Measurements from ENCODE around the gene SPDYA.
"Not testable (repeated sequence)": the region's sequence is repeated elsewhere in the genome, so short reads cannot be mapped to it uniquely, and the experiment has no call there.

Gene SPDYA

GRCh38 chr2:28810384-28811285, at the start of gene SPDYA:
Gene SPDYA, plus strand, starts transcription at chr2:28810834. Its CDS starts 5,181 bp downstream, at chr2:28816015.
- no peak for DNase-seq (ENCODE audit: low read depth)

DNA sequence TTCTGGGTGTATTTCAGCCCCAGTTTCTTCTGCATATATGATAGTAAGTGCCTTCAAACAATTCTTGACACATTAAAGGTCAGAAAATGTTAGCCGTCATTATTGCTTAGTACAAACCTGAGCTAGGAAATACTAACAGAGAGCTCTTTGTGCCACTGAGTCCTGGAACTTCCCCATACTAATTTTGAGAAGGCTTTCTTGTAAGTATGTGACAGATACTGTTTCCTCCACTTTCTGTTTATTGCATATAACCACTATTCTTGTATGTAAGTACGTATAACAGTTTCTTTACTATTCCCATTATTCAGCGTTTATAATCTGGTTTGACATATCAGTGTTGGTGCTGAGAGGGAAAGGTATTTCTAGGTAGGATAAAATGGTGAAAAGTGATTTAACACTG, 49.2 kb upstream of the SPDYA start:
- no peak for DNase-seq (ENCODE audit: low read depth)

GRCh38 chr2:28764909-28765711, 45.5 kb upstream of the SPDYA start:
- DNase-seq (ENCODE audit: low read depth) = no peak

GRCh38 chr2:28766070-28766469, 44.6 kb upstream of the SPDYA start:
- DNase-seq (ENCODE audit: low read depth) = no peak

- DNase-seq (ENCODE audit: low read depth) = no peak
These were observed 43.3 kb upstream of the SPDYA start for GRCh38 chr2:28767337-28767736.

DNA sequence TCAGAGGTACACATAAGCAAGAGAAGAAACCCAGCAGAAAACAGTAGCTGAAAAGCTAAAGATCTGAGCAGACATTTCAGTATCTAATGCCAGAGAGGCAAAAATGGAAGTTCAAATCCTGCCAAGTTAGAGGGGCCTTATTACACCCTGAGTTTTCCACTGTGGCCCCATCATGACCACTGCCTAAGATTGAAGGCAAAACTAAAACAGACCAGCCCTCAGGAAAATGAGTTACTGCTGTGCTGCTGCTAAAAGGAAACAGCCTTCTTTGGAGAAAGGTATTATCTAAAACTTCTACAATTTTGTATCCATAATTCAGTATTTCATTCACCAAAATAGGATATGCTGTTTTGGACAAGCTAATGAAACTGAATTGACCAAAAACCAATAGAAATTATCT, 42.2 kb upstream of the SPDYA start:
- no peak for DNase-seq (ENCODE audit: low read depth)

GRCh38 chr2:28768952-28769351, 41.7 kb upstream of the SPDYA start:
- no peak for DNase-seq (ENCODE audit: low read depth)

- DNase-seq (ENCODE audit: low read depth) = no peak
These were observed 38.3 kb upstream of the SPDYA start for GRCh38 chr2:28772351-28772750.

DNA sequence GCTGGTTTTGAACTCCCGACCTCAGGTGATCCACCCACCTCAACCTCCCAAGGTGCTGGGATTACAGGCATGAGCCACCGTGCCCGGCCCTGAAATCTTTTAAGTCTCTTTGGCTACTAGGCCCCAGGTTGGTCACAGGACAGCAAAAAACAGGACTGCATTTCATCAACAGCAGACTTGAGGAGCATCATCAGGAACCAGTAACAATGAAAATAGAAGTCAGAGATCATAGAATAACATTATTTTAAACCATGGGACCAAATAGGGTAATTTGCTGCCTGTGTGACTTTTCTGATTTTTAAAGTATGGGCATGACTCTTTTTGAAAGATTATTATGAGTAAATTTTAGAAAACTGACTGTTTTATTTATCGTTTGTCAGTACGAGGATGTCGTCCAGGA, 34.2 kb upstream of the SPDYA start:
- no peak for DNase-seq (ENCODE audit: low read depth)

DNA sequence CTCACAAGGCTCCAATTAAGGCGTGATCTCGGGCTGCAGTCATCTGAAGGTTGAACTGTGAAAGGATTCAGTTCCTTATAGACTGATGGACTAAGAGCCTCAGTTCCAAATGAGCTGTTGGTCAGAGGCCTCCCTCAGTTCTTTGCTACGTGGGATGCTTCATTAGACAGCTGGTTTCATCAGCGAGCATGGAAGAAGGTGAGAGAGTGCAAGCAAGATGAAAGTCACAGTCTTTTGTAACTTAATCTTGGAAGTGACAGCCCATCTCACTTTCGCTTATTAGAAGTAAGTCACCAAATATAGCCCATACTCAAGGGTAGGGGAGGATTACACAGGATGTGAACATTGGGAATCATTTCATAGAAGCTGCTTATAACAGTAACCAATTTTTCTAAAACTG, 32.2 kb upstream of the SPDYA start:
- DNase-seq (ENCODE audit: low read depth) = no peak

DNA sequence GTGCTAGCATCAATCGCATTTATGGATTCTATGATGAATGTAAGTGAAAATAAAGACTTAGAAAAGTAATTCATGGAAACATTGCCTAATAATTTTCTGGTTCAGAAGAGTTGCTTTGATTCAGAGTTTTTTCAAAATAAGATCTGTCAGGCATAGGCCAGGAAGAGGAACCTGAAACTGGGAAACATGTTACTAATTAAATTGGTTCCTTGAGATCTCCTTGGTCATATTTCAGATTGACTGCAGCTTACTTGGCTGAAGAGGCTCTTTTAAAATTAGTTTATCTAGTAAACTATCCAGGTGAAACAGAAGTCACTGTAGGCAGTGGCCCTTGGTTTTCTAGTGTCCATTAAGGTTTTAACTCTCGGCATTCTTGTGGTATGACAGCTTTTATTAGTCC, 31.6 kb upstream of the SPDYA start:
- DNase-seq (ENCODE audit: low read depth) = no peak

DNA sequence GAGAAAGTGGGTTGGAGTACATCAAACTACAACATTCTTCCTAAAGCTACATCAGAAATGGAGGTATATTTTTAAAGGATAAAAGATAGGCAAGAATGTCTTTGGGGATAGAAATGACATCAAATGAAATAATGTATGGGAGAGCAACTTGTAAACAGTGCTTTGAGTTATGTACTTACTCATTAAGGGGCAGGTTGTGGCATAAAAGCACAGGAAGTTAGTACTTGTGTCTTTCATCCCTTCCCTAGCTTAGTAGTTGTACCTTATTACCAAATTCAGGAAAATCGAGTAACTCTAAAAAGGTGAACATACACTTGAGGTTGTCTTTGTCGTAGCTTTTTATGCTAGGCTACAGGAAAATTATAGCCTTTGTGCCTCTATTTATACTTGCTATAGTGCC, 30.1 kb upstream of the SPDYA start:
- no peak for DNase-seq (ENCODE audit: low read depth)

GRCh38 chr2:28782423-28782822, 28.2 kb upstream of the SPDYA start:
- DNase-seq (ENCODE audit: low read depth) = no peak

- not testable (repeated sequence) for DNase-seq (ENCODE audit: low read depth)
These were observed 26.1 kb upstream of the SPDYA start for GRCh38 chr2:28784570-28784969.

GRCh38 chr2:28796620-28797019, 14.0 kb upstream of the SPDYA start:
- DNase-seq (ENCODE audit: low read depth) = no peak

DNA sequence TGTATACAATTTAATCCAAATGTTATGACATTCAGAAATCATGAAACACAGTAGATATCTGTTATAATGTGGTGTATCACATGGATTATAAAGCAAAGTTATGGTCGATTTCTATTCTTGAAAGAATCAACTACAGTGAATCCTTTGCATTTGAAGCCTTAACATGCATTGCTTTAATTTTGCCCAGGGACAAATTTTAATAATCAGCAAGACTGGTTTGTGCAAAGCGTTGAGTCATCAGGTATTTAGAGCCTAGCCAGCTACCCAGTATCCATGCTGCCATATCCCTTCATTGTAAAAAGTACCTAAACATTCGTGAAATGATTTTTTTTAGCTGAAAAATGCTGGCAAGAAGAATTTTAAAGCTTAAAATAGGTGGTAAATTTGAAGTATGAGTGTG, 8.9 kb upstream of the SPDYA start:
- no peak for DNase-seq (ENCODE audit: low read depth)

DNA sequence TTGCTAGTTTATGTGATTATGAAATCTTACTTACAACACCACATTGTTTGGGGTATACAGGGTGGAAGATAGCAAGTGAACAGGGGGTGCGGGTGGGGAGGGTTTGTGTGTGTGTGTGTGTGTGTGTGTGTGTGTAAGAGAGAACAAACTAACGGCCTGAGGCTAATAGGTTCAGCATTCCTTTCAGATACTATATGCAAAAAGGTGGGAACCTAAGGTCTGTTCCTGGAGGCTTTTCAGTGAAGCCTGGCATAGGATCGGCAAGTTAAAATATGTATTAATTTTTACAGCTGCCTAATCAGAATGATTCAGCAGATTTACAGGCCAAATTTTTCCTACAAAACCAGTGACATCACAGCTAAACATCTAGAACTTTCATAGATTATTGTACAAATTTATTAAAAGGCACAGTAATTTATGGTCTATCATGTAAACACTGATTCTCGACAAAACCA, 7.6 kb upstream of the SPDYA start:
- no peak for DNase-seq (ENCODE audit: low read depth)

DNA sequence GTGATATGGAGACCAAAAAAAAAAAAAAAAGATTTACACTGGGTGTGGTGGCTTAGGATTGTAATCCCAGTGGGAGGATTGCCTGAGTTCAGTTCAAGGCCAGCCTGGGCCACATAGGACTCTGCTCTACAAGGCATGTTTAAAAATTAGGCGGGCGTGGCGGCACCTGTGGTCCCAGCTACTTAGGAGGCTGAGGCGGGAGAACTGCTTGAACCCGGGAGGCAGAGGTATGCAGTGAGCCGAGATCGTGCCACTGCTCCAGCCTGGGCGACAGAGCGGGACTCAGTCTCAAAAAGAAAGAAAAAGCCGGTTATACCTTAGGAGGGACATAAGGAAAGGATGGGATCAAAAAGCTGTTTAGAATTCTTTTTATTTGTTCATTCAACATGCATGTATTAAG, 707 bp upstream of the SPDYA start:
- DNase-seq (ENCODE audit: low read depth) = no peak

DNA sequence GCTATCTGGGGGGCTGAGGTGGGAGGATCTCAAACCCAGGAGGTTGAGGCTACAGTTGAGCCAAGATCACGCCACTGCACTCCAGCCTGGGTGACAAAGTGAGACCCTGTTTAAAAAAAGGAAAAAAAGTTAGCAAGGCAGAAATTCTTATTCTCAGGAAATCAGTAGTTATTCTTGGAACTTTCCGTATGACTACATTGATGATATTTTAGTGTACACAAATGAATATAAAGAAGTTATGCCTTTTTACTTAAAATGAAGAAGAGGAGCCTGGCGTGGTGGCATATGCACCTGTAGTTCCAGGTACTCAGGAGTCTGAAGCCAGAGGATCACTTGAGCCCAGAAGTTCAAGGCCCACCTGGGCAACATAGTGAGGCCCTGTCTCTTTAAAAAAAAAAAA, 7.4 kb downstream of the SPDYA start:
- no peak for DNase-seq (ENCODE audit: low read depth)

- DNase-seq (ENCODE audit: low read depth) = no peak
These were observed 10.8 kb downstream of the SPDYA start for GRCh38 chr2:28821295-28821958.

DNA sequence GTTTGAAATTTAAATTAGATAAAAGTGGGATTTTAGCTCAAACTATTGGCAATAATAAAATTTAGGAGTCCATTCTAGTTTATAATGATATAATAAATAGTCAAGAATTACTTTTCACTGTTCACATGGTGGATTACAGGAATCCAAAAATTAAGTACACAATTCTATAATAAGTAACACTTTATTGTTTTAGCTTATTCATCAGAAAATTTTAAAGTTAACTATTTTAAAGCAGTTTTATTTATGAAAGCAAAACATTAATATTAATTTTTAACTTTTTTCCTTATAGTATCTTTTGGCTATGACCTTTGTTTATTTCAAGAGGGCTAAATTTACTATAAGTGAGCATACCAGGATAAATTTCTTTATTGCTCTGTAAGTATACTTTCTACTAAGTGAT, 11.4 kb downstream of the SPDYA start:
- DNase-seq (ENCODE audit: low read depth) = no peak

DNA sequence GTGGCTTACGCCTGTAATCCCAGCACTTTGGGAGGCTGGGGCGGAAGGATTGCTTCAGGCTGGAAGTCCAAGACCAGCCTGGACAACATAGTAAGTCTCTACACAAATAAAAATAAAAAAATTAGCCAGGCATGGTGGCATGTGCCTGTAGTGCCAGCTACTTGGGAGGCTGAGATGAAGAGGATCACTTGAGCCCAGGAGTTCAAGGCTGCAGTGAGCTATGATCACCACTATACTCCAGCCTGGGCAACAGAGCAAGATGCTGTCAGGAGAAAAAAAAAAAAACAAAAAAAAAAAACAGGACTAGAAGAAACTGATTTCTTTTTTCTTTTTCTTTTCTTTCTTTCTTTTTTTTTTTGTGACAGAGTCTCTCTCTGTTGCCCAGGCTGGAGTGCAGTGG, 13.6 kb downstream of the SPDYA start:
- DNase-seq (ENCODE audit: low read depth) = no peak

DNA sequence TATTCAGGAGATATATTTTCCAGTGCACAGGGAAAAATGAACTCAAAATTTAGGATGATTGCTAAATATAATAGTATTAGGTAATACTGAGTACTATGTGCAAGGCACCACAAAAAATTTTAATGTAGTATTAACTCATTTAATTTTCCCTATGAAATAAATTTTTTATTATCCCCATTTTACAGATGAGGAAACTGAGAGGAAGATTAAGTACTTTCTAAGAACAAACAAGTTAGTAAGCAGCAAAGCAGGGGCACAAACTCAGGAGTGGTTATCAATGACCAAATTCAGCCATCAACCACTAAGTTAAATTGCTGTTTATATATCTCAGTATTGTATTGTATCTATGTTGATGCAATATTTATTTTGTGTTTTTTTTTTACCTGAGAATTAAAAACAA, 14.2 kb downstream of the SPDYA start:
- no peak for DNase-seq (ENCODE audit: low read depth)

All from non-pigmented ciliary epithelial cell (primary cell).